Measurements from ENCODE around the gene ZNF433. TPM values are rescaled to one million over a fixed set of nuclear protein-coding genes. Genes with fewer than 3 reads are reported as not detected.
A peak's percentile ranks its signal among the peaks of the same experiment; 100 is the strongest.
"Not testable (repeated sequence)": the region's sequence is repeated elsewhere in the genome, so short reads cannot be mapped to it uniquely, and the experiment has no call there.

ZNF433 gene
- total RNA-seq (10 to 100 TPM in 1 of 9 donors, 1 to 10 TPM in 8; 3.1 to 21.7 (median 4.4) TPM), polyA plus RNA-seq (10 to 100 TPM in 1 of 3 donors, 1 to 10 TPM in 2; 6.5 to 12.3 (median 7.2) TPM)
- long read RNA-seq, donor 1, partial matches to known transcripts: 0 of 1 reads
- long read RNA-seq, donor 1, other reads (novel, unspliced or antisense): 0 of 1 reads
- long read RNA-seq, donor 2, partial matches to known transcripts: 0 of 1 reads
- long read RNA-seq, donor 2, other reads (novel, unspliced or antisense): 0 of 1 reads
- long read RNA-seq, donor 3, partial matches to known transcripts: 0 of 1 reads
- long read RNA-seq, donor 3, other reads (novel, unspliced or antisense): 0 of 1 reads
- long read RNA-seq, donor 4, partial matches to known transcripts: 0 of 6 reads
- long read RNA-seq, donor 4, other reads (novel, unspliced or antisense): 0 of 6 reads
- long read RNA-seq, donor 5, partial matches to known transcripts: 0 of 4 reads
- long read RNA-seq, donor 5, other reads (novel, unspliced or antisense): 0 of 4 reads
- long read RNA-seq, donor 6, partial matches to known transcripts: 0 of 4 reads
- long read RNA-seq, donor 6, other reads (novel, unspliced or antisense): 0 of 4 reads
- long read RNA-seq, donor 7: 0 reads
- long read RNA-seq, donor 8, partial matches to known transcripts: 0 of 2 reads
- long read RNA-seq, donor 8, other reads (novel, unspliced or antisense): 0 of 2 reads
- long read RNA-seq, donor 9: 0 reads
- long read RNA-seq, donor 10, partial matches to known transcripts: 0 of 1 reads
- long read RNA-seq, donor 10, other reads (novel, unspliced or antisense): 0 of 1 reads

GRCh38 chr19:12035220-12036172, at the start of gene ZNF433:
Gene ZNF433 (minus strand): TSS chr19:12035679. CDS start chr19:12035539, 140 bp downstream.
- WGBS, 4 donors: 0 to 2% (median 1%) methylated on average over 11 to 68 of the region's 68 CpGs
- Histone ChIP-seq H3K27me3 (no peaks in the 10 kb centered on the region), H3K4me1 (replicated peaks in 1 of 2) (peaks cover 5 to 14% of the 10 kb centered on the region in 2 donors), H3K9me3 (replicated peaks in 1 of 3) (no peaks in the 10 kb centered on the region), H3K4me3 (peak within 1 kb of the TSS; percentile 5 to 93 (median 78)), H3K36me3 (replicated peaks in 1 of 2) (no peaks in the 10 kb centered on the region), H3K27ac (peak within 1 kb of the TSS; percentile 4 to 92 (median 77))
- TF ChIP-seq CTCF (IDR thresholded peaks at IDR 0.05): peak in 1 of 6 experiments; percentile 10
- peak; percentile 53 to 72 for TF ChIP-seq POLR2A (IDR thresholded peaks at IDR 0.05)
- intact Hi-C loops (cut with DNase I): no loop called here
- DNase-seq: peak; percentile 92 to 98 (median 96)

- H3K27ac ChIP-seq; H3K4me1 ChIP-seq (replicated peaks in 1 of 2); intact Hi-C loops (cut with DNase I); H3K4me3 ChIP-seq; H3K36me3 ChIP-seq (replicated peaks in 1 of 2); H3K27me3 ChIP-seq; DNase-seq: not testable (repeated sequence)
- 94 to 96% (median 95%) methylated on average over 6 of the region's 6 CpGs for WGBS, 4 donors
- peaks cover 0 to 35% (median 7%) of the 10 kb centered on the region in 3 donors for H3K9me3 ChIP-seq (replicated peaks in 1 of 3)
Measured at GRCh38 chr19:12083336-12083735, 47.9 kb upstream of the ZNF433 start.

GRCh38 chr19:12077375-12077774, 41.9 kb upstream of the ZNF433 start:
- no peaks in the 10 kb centered on the region for H3K27me3 ChIP-seq
- intact Hi-C loops (cut with DNase I): no loop called here
- TF ChIP-seq POLR2A (IDR thresholded peaks at IDR 0.05): no peak
- TF ChIP-seq CTCF (IDR thresholded peaks at IDR 0.05): no peak
- H3K4me1 ChIP-seq (replicated peaks in 1 of 2): no peaks in the 10 kb centered on the region
- H3K9me3 ChIP-seq (replicated peaks in 1 of 3): peaks cover 21 to 93% (median 38%) of the 10 kb centered on the region in 3 donors
- 79 to 100% (median 89%) methylated on average over 3 of the region's 3 CpGs for WGBS, 4 donors
- H3K27ac ChIP-seq: no peak overlapping the region
- DNase-seq: no peak
- H3K4me3 ChIP-seq: no peak overlapping the region
- peaks cover 0 to 24% of the 10 kb centered on the region in 2 donors for H3K36me3 ChIP-seq (replicated peaks in 1 of 2)

GRCh38 chr19:12076331-12076730, 40.9 kb upstream of the ZNF433 start:
- H3K9me3 ChIP-seq (replicated peaks in 1 of 3): peaks cover 21 to 97% (median 42%) of the 10 kb centered on the region in 3 donors
- intact Hi-C loops (cut with DNase I); DNase-seq; H3K27ac ChIP-seq; H3K4me1 ChIP-seq (replicated peaks in 1 of 2); H3K27me3 ChIP-seq: not testable (repeated sequence)
- WGBS, 4 donors: 88 to 99% (median 97%) methylated on average over 3 of the region's 3 CpGs
- H3K36me3 ChIP-seq (replicated peaks in 1 of 2): peaks cover 0 to 24% of the 10 kb centered on the region in 2 donors
- H3K4me3 ChIP-seq: peak overlapping the region in 1 of 4 donors; percentile 27

Measured in adrenal gland (tissue), 19 donors.